ENCODE results near the gene MYH15. TPM values are rescaled to one million over a fixed set of nuclear protein-coding genes. Genes with fewer than 3 reads are reported as not detected.

The MYH15 gene
- total and polyA plus RNA-seq, 10 of the 15 experiments (the other 5 are each of a cell fraction or from before 2014, with no cell fraction given) = 0.05 to 0.27 (median 0.09) TPM; not detected in 1

GRCh38 chr3:108388136-108389132 lies 122.0 kb downstream of the MYH15 start (continued):
- TF ChIP-seq RAD51 (IDR thresholded peaks at IDR 0.05) (no peak), MTA2 (IDR thresholded peaks at IDR 0.05; ENCODE audit: low read depth) (peak; percentile 69), RELA (IDR thresholded peaks at IDR 0.05; ENCODE audit: borderline replicate concordance, partially characterized antibody) (no peak), E2F4 (IDR thresholded peaks at IDR 0.05; ENCODE audit: low read depth, low read length) (no peak), FOXK2 (IDR thresholded peaks at IDR 0.05) (no peak), MEF2A (IDR thresholded peaks at IDR 0.05; ENCODE audit: insufficient read depth, low read depth, low read length) (peak; percentile 74), ETV6 (conservative IDR thresholded peaks at IDR 0.05 in 1 of 2, IDR thresholded peaks at IDR 0.05 in 1 of 2; ENCODE audit: borderline replicate concordance in 1 of 2, low read depth in 1 of 2) (peak in 1 of 2 experiments; percentile 20; a peak in 1 of 4 replicates), PAX5 (IDR thresholded peaks at IDR 0.05; ENCODE audit: borderline replicate concordance, low read depth, low read length) (0 out of 2 replicates have a peak, but pooled peaks have one; percentile 29), LARP7 (IDR thresholded peaks at IDR 0.05) (no peak), POLR2AphosphoS2 (IDR thresholded peaks at IDR 0.05; ENCODE audit: low read depth, low read length) (no peak), JUNB (IDR thresholded peaks at IDR 0.05) (peak; percentile 47), NBN (IDR thresholded peaks at IDR 0.05) (no peak), ZNF622 (IDR thresholded peaks at IDR 0.05) (no peak), SP1 (IDR thresholded peaks at IDR 0.05; ENCODE audit: low read depth, low read length) (no peak), ASH2L (IDR thresholded peaks at IDR 0.05; ENCODE audit: borderline replicate concordance, low read depth) (no peak), BCL11A (IDR thresholded peaks at IDR 0.05; ENCODE audit: low read depth, low read length) (peak; percentile 63; the same call in 1 of the 2 replicates), NFYA (IDR thresholded peaks at IDR 0.05; ENCODE audit: borderline replicate concordance, low read depth, low read length) (no peak), RUNX3 (IDR thresholded peaks at IDR 0.05; ENCODE audit: low read length) (peak; percentile 67), SRF (IDR thresholded peaks at IDR 0.05; ENCODE audit: low read depth in 2 of 2, low read length in 2 of 2) (no peak), RAD21 (IDR thresholded peaks at IDR 0.05; ENCODE audit: insufficient read depth, low read depth, low read length) (no peak), MEF2B (IDR thresholded peaks at IDR 0.05; ENCODE audit: partially characterized antibody, poor library complexity, severe bottlenecking) (peak; percentile 55), CREM (IDR thresholded peaks at IDR 0.05; ENCODE audit: low read depth) (peak; percentile 33; the same call in 1 of the 2 replicates)
- TF ChIP-seq, protein P1, sequence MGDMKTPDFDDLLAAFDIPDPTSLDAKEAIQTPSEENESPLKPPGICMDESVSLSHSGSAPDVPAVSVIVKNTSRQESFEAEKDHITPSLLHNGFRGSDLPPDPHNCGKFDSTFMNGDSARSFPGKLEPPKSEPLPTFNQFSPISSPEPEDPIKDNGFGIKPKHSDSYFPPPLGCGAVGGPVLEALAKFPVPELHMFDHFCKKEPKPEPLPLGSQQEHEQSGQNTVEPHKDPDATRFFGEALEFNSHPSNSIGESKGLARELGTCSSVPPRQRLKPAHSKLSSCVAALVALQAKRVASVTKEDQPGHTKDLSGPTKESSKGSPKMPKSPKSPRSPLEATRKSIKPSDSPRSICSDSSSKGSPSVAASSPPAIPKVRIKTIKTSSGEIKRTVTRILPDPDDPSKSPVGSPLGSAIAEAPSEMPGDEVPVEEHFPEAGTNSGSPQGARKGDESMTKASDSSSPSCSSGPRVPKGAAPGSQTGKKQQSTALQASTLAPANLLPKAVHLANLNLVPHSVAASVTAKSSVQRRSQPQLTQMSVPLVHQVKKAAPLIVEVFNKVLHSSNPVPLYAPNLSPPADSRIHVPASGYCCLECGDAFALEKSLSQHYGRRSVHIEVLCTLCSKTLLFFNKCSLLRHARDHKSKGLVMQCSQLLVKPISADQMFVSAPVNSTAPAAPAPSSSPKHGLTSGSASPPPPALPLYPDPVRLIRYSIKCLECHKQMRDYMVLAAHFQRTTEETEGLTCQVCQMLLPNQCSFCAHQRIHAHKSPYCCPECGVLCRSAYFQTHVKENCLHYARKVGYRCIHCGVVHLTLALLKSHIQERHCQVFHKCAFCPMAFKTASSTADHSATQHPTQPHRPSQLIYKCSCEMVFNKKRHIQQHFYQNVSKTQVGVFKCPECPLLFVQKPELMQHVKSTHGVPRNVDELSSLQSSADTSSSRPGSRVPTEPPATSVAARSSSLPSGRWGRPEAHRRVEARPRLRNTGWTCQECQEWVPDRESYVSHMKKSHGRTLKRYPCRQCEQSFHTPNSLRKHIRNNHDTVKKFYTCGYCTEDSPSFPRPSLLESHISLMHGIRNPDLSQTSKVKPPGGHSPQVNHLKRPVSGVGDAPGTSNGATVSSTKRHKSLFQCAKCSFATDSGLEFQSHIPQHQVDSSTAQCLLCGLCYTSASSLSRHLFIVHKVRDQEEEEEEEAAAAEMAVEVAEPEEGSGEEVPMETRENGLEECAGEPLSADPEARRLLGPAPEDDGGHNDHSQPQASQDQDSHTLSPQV (IDR thresholded peaks at IDR 0.05) = no peak
- TF ChIP-seq, protein P2, sequence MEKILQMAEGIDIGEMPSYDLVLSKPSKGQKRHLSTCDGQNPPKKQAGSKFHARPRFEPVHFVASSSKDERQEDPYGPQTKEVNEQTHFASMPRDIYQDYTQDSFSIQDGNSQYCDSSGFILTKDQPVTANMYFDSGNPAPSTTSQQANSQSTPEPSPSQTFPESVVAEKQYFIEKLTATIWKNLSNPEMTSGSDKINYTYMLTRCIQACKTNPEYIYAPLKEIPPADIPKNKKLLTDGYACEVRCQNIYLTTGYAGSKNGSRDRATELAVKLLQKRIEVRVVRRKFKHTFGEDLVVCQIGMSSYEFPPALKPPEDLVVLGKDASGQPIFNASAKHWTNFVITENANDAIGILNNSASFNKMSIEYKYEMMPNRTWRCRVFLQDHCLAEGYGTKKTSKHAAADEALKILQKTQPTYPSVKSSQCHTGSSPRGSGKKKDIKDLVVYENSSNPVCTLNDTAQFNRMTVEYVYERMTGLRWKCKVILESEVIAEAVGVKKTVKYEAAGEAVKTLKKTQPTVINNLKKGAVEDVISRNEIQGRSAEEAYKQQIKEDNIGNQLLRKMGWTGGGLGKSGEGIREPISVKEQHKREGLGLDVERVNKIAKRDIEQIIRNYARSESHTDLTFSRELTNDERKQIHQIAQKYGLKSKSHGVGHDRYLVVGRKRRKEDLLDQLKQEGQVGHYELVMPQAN (conservative IDR thresholded peaks at IDR 0.05) = no peak; the same call in 1 of the 2 replicates

Measured in GM12878 (cell line).